HepG2 (cell line): Measurements from ENCODE around the gene CD248. TPM values are rescaled to one million over a fixed set of nuclear protein-coding genes. Genes with fewer than 3 reads are reported as not detected.
A peak's percentile ranks its signal among the peaks of the same experiment; 100 is the strongest.

Source experiments
- FOXO4 ChIP-seq: sonication (generic); formaldehyde crosslinking; conservative IDR thresholded peaks from 2 replicates; pipeline ENCODE4 v1.8.1; 2023; ENCODE audit warnings: missing genetic modification reagents
- FUBP1 ChIP-seq: sonication (generic); formaldehyde crosslinking; IDR thresholded peaks from 2 replicates; pipeline ENCODE4 v1.5.1; 2020; ENCODE audit warnings: missing genetic modification reagents, mild to moderate bottlenecking, borderline replicate concordance
- MZF1 ChIP-seq: sonication (generic); formaldehyde crosslinking; IDR thresholded peaks from 2 replicates; pipeline ENCODE4 v1.8.1; 2023; ENCODE audit warnings: mild to moderate bottlenecking, missing genetic modification reagents, borderline replicate concordance
- NCOR1 ChIP-seq: fragments of 200-600 bp; sonication (generic); IDR thresholded peaks from 2 replicates; pipeline ENCODE4 v1.7.0; 2017; ENCODE audit warnings: antibody characterized with exemption, low read length, borderline replicate concordance
- ZFAT ChIP-seq: sonication (generic); formaldehyde crosslinking; conservative IDR thresholded peaks from 2 replicates; pipeline ENCODE4 v1.8.1; 2023; ENCODE audit warnings: missing genetic modification reagents, inconsistent platforms
- ZFP41 ChIP-seq: sonication (generic); formaldehyde crosslinking; IDR thresholded peaks from 2 replicates; pipeline ENCODE4 v1.4.0; 2020; ENCODE audit warnings: mild to moderate bottlenecking, missing genetic modification reagents, borderline replicate concordance
- ZNF10 ChIP-seq: sonication (generic); formaldehyde crosslinking; IDR thresholded peaks from 2 replicates; pipeline ENCODE4 v1.4.0; 2020; ENCODE audit warnings: mild to moderate bottlenecking, low read depth, missing genetic modification reagents, borderline replicate concordance
- ZNF20 ChIP-seq: sonication (generic); formaldehyde crosslinking; IDR thresholded peaks from 2 replicates; pipeline ENCODE4 v1.4.0; 2020; ENCODE audit warnings: mild to moderate bottlenecking, moderate library complexity, missing genetic modification reagents
- ZNF382 ChIP-seq: sonication (generic); formaldehyde crosslinking; IDR thresholded peaks from 2 replicates; pipeline ENCODE4 v1.5.0; 2020; ENCODE audit warnings: missing genetic modification reagents, mild to moderate bottlenecking, borderline replicate concordance
- ZNF792 ChIP-seq: IDR thresholded peaks from 2 replicates; pipeline ENCODE4 v1.6.1; 2016
- polyA plus RNA-seq, 8 experiments: library from polyadenylated mRNA; depleted of rRNA in 3 of 8; stranded (reverse) in 7 of 8; unstranded in 1 of 8; fragments of >200 nt; fragmentation: Illumina TruSeq in 4 of 8; extraction: Trizol in 4 of 8; gene quantifications; 2 replicates each; pipeline versions ENCODE4 v1.2.1 to v1.2.3, GENCODE V29; 2011 to 2016; ENCODE audit warnings: low read depth in 4 of 8, missing spikeins in 1 of 8, mixed read lengths in 1 of 8; ENCODE audit not compliant: insufficient read depth in 1 of 8
- total RNA-seq, 5 experiments: library from RNA; depleted of rRNA; stranded (reverse); fragments of >200 nt; fragmentation: Illumina TruSeq; extraction: Trizol; gene quantifications; 2 replicates each; pipeline ENCODE4 v1.2.3, GENCODE V29; 2016; ENCODE audit warnings: low read depth in 1 of 5
- TF ChIP-seq, protein P1 (sequence below): sonication (generic); formaldehyde crosslinking; IDR thresholded peaks from 2 replicates; pipeline ENCODE4 v1.5.1; 2020; ENCODE audit warnings: mild to moderate bottlenecking, missing genetic modification reagents, borderline replicate concordance
- TF ChIP-seq, protein P2 (sequence below): sonication (generic); formaldehyde crosslinking; IDR thresholded peaks from 2 replicates; pipeline ENCODE4 v1.4.0; 2020; ENCODE audit warnings: missing genetic modification reagents
- TF ChIP-seq, protein P3 (sequence below): sonication (generic); formaldehyde crosslinking; IDR thresholded peaks from 2 replicates; pipeline ENCODE4 v1.4.0; 2020; ENCODE audit warnings: missing genetic modification reagents, mild to moderate bottlenecking, borderline replicate concordance
- TF ChIP-seq, protein P4 (sequence below): IDR thresholded peaks from 2 replicates; pipeline ENCODE4 v1.6.1; 2016; ENCODE audit warnings: low read depth, borderline replicate concordance

Gene CD248
- total and polyA plus RNA-seq, 2 of the 13 experiments (the other 11 are each of a cell fraction or from before 2014, with no cell fraction given) = 0.25 to 0.35 TPM

DNA sequence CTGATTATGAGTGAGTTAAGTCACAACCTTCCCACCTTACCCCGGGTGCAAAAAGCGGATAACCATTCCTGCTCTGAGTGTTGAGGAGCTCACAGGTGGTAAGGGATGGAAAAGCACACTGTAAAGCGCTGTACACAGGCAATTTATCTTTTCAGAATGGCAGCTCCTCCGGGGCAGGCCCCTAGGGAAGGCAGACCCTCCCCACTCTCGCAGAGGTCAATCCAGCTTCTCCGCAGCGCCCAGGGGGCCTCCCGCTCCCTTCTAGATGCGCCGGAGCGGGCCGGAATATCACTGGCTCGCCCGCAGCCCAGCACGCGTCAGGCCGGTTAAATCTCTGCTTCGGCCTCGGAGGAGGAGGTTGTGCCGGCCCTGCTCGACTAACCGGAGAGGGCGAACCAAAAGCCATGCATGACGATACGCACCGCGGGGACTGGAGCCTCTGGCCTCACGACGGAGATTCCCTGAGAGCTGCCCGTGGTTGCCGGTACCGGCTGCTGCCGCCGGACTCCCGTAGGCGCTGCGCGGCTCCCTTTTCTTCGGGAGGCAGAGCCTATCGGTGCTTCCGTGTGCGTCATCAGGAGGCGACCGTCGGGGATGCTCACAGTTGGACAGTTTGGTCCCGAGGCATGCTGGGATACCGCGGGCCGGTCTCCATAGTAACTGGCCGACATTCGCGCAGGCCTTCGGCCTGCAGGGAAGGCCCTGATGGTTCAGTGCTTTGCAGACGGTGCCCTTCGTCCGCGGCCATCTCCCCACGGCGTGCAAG is 27.9 kb upstream of the CD248 start, which contains the start of gene BRMS1 (continued):
- TF ChIP-seq, protein P1, sequence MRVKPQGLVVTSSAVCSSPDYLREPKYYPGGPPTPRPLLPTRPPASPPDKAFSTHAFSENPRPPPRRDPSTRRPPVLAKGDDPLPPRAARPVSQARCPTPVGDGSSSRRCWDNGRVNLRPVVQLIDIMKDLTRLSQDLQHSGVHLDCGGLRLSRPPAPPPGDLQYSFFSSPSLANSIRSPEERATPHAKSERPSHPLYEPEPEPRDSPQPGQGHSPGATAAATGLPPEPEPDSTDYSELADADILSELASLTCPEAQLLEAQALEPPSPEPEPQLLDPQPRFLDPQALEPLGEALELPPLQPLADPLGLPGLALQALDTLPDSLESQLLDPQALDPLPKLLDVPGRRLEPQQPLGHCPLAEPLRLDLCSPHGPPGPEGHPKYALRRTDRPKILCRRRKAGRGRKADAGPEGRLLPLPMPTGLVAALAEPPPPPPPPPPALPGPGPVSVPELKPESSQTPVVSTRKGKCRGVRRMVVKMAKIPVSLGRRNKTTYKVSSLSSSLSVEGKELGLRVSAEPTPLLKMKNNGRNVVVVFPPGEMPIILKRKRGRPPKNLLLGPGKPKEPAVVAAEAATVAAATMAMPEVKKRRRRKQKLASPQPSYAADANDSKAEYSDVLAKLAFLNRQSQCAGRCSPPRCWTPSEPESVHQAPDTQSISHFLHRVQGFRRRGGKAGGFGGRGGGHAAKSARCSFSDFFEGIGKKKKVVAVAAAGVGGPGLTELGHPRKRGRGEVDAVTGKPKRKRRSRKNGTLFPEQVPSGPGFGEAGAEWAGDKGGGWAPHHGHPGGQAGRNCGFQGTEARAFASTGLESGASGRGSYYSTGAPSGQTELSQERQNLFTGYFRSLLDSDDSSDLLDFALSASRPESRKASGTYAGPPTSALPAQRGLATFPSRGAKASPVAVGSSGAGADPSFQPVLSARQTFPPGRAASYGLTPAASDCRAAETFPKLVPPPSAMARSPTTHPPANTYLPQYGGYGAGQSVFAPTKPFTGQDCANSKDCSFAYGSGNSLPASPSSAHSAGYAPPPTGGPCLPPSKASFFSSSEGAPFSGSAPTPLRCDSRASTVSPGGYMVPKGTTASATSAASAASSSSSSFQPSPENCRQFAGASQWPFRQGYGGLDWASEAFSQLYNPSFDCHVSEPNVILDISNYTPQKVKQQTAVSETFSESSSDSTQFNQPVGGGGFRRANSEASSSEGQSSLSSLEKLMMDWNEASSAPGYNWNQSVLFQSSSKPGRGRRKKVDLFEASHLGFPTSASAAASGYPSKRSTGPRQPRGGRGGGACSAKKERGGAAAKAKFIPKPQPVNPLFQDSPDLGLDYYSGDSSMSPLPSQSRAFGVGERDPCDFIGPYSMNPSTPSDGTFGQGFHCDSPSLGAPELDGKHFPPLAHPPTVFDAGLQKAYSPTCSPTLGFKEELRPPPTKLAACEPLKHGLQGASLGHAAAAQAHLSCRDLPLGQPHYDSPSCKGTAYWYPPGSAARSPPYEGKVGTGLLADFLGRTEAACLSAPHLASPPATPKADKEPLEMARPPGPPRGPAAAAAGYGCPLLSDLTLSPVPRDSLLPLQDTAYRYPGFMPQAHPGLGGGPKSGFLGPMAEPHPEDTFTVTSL (CRISPR knock-in tag) = no peak
- TF ChIP-seq, protein P2, sequence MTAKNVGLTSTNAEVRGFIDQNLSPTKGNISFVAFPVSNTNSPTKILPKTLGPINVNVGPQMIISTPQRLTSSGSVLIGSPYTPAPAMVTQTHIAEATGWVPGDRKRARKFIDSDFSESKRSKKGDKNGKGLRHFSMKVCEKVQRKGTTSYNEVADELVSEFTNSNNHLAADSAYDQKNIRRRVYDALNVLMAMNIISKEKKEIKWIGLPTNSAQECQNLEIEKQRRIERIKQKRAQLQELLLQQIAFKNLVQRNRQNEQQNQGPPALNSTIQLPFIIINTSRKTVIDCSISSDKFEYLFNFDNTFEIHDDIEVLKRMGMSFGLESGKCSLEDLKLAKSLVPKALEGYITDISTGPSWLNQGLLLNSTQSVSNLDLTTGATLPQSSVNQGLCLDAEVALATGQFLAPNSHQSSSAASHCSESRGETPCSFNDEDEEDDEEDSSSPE (CRISPR knock-in tag) = peak; percentile 52
- no peak for TF ChIP-seq ZNF20 (CRISPR knock-in tag)
- TF ChIP-seq ZNF382 (CRISPR knock-in tag) = no peak
- peak; percentile 28; the same call in 1 of the 2 replicates for TF ChIP-seq NCOR1
- no peak for TF ChIP-seq MZF1 (CRISPR knock-in tag)
- TF ChIP-seq, protein P3, sequence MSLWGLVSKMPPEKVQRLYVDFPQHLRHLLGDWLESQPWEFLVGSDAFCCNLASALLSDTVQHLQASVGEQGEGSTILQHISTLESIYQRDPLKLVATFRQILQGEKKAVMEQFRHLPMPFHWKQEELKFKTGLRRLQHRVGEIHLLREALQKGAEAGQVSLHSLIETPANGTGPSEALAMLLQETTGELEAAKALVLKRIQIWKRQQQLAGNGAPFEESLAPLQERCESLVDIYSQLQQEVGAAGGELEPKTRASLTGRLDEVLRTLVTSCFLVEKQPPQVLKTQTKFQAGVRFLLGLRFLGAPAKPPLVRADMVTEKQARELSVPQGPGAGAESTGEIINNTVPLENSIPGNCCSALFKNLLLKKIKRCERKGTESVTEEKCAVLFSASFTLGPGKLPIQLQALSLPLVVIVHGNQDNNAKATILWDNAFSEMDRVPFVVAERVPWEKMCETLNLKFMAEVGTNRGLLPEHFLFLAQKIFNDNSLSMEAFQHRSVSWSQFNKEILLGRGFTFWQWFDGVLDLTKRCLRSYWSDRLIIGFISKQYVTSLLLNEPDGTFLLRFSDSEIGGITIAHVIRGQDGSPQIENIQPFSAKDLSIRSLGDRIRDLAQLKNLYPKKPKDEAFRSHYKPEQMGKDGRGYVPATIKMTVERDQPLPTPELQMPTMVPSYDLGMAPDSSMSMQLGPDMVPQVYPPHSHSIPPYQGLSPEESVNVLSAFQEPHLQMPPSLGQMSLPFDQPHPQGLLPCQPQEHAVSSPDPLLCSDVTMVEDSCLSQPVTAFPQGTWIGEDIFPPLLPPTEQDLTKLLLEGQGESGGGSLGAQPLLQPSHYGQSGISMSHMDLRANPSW (CRISPR knock-in tag) = no peak; the same call in 1 of the 2 replicates
- TF ChIP-seq, protein P4, sequence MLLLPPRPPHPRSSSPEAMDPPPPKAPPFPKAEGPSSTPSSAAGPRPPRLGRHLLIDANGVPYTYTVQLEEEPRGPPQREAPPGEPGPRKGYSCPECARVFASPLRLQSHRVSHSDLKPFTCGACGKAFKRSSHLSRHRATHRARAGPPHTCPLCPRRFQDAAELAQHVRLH (CRISPR knock-in tag) = no peak
- no peak for TF ChIP-seq ZNF10 (CRISPR knock-in tag)
- no peak for TF ChIP-seq ZFAT (CRISPR knock-in tag)
- TF ChIP-seq ZFP41 (CRISPR knock-in tag) = no peak
- no peak for TF ChIP-seq FUBP1
- no peak for TF ChIP-seq FOXO4 (CRISPR knock-in tag)
- peak; percentile 56; the same call in 1 of the 2 replicates for TF ChIP-seq ZNF792
